ENCODE data around the gene TNF. TPM values are rescaled to one million over a fixed set of nuclear protein-coding genes. Genes with fewer than 3 reads are reported as not detected.

TNF gene
- total RNA-seq, 4 donors from 2014 or later, result not detected

DNA sequence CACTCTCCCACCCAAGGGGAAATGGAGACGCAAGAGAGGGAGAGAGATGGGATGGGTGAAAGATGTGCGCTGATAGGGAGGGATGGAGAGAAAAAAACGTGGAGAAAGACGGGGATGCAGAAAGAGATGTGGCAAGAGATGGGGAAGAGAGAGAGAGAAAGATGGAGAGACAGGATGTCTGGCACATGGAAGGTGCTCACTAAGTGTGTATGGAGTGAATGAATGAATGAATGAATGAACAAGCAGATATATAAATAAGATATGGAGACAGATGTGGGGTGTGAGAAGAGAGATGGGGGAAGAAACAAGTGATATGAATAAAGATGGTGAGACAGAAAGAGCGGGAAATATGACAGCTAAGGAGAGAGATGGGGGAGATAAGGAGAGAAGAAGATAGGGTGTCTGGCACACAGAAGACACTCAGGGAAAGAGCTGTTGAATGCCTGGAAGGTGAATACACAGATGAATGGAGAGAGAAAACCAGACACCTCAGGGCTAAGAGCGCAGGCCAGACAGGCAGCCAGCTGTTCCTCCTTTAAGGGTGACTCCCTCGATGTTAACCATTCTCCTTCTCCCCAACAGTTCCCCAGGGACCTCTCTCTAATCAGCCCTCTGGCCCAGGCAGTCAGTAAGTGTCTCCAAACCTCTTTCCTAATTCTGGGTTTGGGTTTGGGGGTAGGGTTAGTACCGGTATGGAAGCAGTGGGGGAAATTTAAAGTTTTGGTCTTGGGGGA is 754 bp downstream of the TNF start:
- DNase-seq (ENCODE audit: low spot score in 2 of 2), result no peak
- Histone ChIP-seq H3K4me1 (peaks cover 0 to 8% (median 5%) of the 10 kb centered on the region in 4 donors), H3K4me3 (peak overlapping the region in 3 of 4 donors; percentile 25 to 41 (median 37)), H3K36me3 (no peaks in the 10 kb centered on the region), H3K27ac (peak overlapping the region in 2 of 4 donors; percentile 43 to 72), H3K27me3 (no peaks in the 10 kb centered on the region), H3K9me3 (no peaks in the 10 kb centered on the region)
- 69% methylated on average over 8 of the region's 8 CpGs for WGBS, 2 donors
- TF ChIP-seq POLR2A (IDR thresholded peaks at IDR 0.05) (no peak), EP300 (IDR thresholded peaks at IDR 0.05) (no peak)
- TF ChIP-seq, protein P1, sequence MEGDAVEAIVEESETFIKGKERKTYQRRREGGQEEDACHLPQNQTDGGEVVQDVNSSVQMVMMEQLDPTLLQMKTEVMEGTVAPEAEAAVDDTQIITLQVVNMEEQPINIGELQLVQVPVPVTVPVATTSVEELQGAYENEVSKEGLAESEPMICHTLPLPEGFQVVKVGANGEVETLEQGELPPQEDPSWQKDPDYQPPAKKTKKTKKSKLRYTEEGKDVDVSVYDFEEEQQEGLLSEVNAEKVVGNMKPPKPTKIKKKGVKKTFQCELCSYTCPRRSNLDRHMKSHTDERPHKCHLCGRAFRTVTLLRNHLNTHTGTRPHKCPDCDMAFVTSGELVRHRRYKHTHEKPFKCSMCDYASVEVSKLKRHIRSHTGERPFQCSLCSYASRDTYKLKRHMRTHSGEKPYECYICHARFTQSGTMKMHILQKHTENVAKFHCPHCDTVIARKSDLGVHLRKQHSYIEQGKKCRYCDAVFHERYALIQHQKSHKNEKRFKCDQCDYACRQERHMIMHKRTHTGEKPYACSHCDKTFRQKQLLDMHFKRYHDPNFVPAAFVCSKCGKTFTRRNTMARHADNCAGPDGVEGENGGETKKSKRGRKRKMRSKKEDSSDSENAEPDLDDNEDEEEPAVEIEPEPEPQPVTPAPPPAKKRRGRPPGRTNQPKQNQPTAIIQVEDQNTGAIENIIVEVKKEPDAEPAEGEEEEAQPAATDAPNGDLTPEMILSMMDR (IDR thresholded peaks at IDR 0.05), result no peak

DNA sequence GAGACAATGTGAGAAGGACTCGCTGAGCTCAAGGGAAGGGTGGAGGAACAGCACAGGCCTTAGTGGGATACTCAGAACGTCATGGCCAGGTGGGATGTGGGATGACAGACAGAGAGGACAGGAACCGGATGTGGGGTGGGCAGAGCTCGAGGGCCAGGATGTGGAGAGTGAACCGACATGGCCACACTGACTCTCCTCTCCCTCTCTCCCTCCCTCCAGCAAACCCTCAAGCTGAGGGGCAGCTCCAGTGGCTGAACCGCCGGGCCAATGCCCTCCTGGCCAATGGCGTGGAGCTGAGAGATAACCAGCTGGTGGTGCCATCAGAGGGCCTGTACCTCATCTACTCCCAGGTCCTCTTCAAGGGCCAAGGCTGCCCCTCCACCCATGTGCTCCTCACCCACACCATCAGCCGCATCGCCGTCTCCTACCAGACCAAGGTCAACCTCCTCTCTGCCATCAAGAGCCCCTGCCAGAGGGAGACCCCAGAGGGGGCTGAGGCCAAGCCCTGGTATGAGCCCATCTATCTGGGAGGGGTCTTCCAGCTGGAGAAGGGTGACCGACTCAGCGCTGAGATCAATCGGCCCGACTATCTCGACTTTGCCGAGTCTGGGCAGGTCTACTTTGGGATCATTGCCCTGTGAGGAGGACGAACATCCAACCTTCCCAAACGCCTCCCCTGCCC is 1.7 kb downstream of the TNF start:
- Histone ChIP-seq H3K36me3 (no peaks in the 10 kb centered on the region), H3K9me3 (no peaks in the 10 kb centered on the region), H3K27ac (peak overlapping the region in 1 of 4 donors; percentile 7), H3K4me3 (no peak overlapping the region), H3K4me1 (peaks cover 0 to 12% (median 9%) of the 10 kb centered on the region in 4 donors), H3K27me3 (no peaks in the 10 kb centered on the region)
- TF ChIP-seq POLR2A (IDR thresholded peaks at IDR 0.05) (no peak), EP300 (IDR thresholded peaks at IDR 0.05) (no peak)
- TF ChIP-seq, protein P1 (IDR thresholded peaks at IDR 0.05), result no peak
- WGBS, 2 donors, result 87% methylated on average over 14 to 19 of the region's 19 CpGs
- DNase-seq (ENCODE audit: low spot score in 2 of 2), result no peak

DNA sequence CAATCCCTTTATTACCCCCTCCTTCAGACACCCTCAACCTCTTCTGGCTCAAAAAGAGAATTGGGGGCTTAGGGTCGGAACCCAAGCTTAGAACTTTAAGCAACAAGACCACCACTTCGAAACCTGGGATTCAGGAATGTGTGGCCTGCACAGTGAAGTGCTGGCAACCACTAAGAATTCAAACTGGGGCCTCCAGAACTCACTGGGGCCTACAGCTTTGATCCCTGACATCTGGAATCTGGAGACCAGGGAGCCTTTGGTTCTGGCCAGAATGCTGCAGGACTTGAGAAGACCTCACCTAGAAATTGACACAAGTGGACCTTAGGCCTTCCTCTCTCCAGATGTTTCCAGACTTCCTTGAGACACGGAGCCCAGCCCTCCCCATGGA is 2.2 kb downstream of the TNF start:
- H3K27ac ChIP-seq, result no peak overlapping the region
- TF ChIP-seq EP300 (IDR thresholded peaks at IDR 0.05) (no peak), POLR2A (IDR thresholded peaks at IDR 0.05) (no peak)
- TF ChIP-seq, protein P1 (IDR thresholded peaks at IDR 0.05), result no peak
- no peak for DNase-seq (ENCODE audit: low spot score in 2 of 2)
- WGBS, 2 donors, result 83 to 87% methylated on average over 3 of the region's 3 CpGs
- no peaks in the 10 kb centered on the region for H3K9me3 ChIP-seq
- no peak overlapping the region for H3K4me3 ChIP-seq
- H3K36me3 ChIP-seq, result no peaks in the 10 kb centered on the region
- no peaks in the 10 kb centered on the region for H3K27me3 ChIP-seq
- peaks cover 0 to 17% (median 9%) of the 10 kb centered on the region in 4 donors for H3K4me1 ChIP-seq

DNA sequence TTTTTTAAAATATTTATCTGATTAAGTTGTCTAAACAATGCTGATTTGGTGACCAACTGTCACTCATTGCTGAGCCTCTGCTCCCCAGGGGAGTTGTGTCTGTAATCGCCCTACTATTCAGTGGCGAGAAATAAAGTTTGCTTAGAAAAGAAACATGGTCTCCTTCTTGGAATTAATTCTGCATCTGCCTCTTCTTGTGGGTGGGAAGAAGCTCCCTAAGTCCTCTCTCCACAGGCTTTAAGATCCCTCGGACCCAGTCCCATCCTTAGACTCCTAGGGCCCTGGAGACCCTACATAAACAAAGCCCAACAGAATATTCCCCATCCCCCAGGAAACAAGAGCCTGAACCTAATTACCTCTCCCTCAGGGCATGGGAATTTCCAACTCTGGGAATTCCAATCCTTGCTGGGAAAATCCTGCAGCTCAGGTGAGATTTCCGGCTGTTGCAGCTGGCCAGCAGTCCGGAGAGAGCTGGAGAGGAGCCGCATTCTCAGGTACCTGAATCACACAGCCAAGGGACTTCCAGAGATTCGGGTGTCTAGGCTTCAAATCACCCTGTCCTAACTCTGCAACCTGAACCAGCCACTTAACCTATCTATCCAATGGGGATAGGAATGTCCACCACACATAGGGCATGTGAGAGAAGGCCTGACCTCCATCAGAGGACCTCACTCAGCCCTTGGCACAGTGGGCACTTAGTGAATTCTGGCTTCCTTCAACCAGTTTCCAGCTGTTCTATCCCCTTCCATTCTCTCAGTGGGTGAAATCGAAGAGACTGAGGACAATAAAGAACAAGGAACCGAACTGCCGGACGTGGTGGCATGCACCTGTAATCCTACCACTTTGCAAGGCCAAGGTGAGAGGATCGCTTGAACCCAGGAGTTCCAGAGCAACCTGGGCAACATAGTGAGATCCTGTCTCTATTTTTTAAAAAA is 3.1 kb downstream of the TNF start:
- no peak for DNase-seq (ENCODE audit: low spot score in 2 of 2)
- Histone ChIP-seq H3K4me3 (no peak overlapping the region), H3K27me3 (no peaks in the 10 kb centered on the region), H3K36me3 (no peaks in the 10 kb centered on the region), H3K27ac (no peak overlapping the region), H3K9me3 (no peaks in the 10 kb centered on the region), H3K4me1 (peaks cover 0 to 19% (median 9%) of the 10 kb centered on the region in 4 donors)
- TF ChIP-seq POLR2A (IDR thresholded peaks at IDR 0.05), result no peak
- TF ChIP-seq EP300 (IDR thresholded peaks at IDR 0.05), result no peak
- TF ChIP-seq, protein P1 (IDR thresholded peaks at IDR 0.05), result no peak
- WGBS, 2 donors, result 83 to 88% methylated on average over 12 of the region's 12 CpGs

Measured in tibial nerve (tissue), 4 donors.